Breast epithelium (tissue), 4 donors: ENCODE results near the gene KIAA1549. TPM values are rescaled to one million over a fixed set of nuclear protein-coding genes. Genes with fewer than 3 reads are reported as not detected.

Source experiments
- DNase-seq, 2 donors: peaks; one replicate each; pipeline ENCODE4 v3.0.0-alpha.2; 2019; ENCODE audit warnings: low spot score in 2 of 2
- H3K27ac ChIP-seq, 2 donors: fragments of 200-600 bp; sonication (generic) in 1 of 2; one replicate each; pipeline ENCODE4 v1.5.1; 2016 to 2019; ENCODE audit warnings: mild to moderate bottlenecking in 1 of 2
- H3K27me3 ChIP-seq, 2 donors: fragments of 200-600 bp; sonication (generic) in 1 of 2; one replicate each; pipeline versions ENCODE4 v1.5.1 to v1.6.0; 2017 to 2019; ENCODE audit warnings: control low read depth in 1 of 2, mild to moderate bottlenecking in 1 of 2
- H3K36me3 ChIP-seq: fragments of 200-600 bp; one replicate; pipeline ENCODE4 v1.5.1; 2019
- H3K4me1 ChIP-seq, 2 donors: fragments of 200-600 bp; sonication (generic); one replicate each; pipeline ENCODE4 v1.5.1; 2016 to 2019; ENCODE audit warnings: control low read depth in 1 of 2
- H3K4me3 ChIP-seq, 3 donors: fragments of 200-600 bp; sonication (generic); 1 replicate in 2 of 3; 2 replicates in 1 of 3; pipeline ENCODE4 v1.5.1; 2016 to 2019; ENCODE audit warnings: mild to moderate bottlenecking in 3 of 3, moderate library complexity in 2 of 3
- H3K9me3 ChIP-seq, 2 donors: fragments of 200-600 bp; sonication (generic) in 1 of 2; one replicate each; pipeline ENCODE4 v1.5.1; 2016 to 2019; ENCODE audit warnings: control low read depth in 1 of 2
- POLR2A ChIP-seq: fragments of 450-650 bp; IDR thresholded peaks from one replicate; pipeline ENCODE4 v1.6.1; 2016; ENCODE audit warnings: antibody characterized with exemption, mild to moderate bottlenecking, moderate library complexity
- POLR2AphosphoS5 ChIP-seq, 3 donors: sonication (generic); formaldehyde crosslinking; IDR thresholded peaks; one replicate each; pipeline ENCODE4 v1.6.1; 2017; ENCODE audit warnings: antibody characterized with exemption in 3 of 3
- intact Hi-C: fragments of 100-400 bp; cut with DNase I; formaldehyde crosslinking; loops from one replicate; pipeline ENCODE4 v1.15.1; 2023; ENCODE audit warnings: low total_unique reads
- total RNA-seq, 3 donors: library from RNA; depleted of rRNA; stranded (reverse); fragments of >200 nt; gene quantifications; one replicate each; pipeline ENCODE4 v1.1.0, GENCODE V29; 2016
- TF ChIP-seq, protein P1 (sequence below), 3 donors: fragments of 450-650 bp; IDR thresholded peaks; one replicate each; pipeline ENCODE4 v1.5.1; 2016 to 2017; ENCODE audit warnings: antibody characterized with exemption in 3 of 3, mild to moderate bottlenecking in 3 of 3, moderate library complexity in 3 of 3

KIAA1549 gene
- total RNA-seq, 3 donors from 2014 or later, result 1.8 to 3.9 (median 2.8) TPM

- intact Hi-C loops, result no loop called here
- Histone ChIP-seq H3K4me3 (no peak overlapping the region), H3K27ac (no peak overlapping the region), H3K27me3 (no peaks in the 10 kb centered on the region), H3K4me1 (no peaks in the 10 kb centered on the region), H3K9me3 (no peaks in the 10 kb centered on the region), H3K36me3 (no peaks in the 10 kb centered on the region)
- DNase-seq, result no peak
- TF ChIP-seq, protein P1, sequence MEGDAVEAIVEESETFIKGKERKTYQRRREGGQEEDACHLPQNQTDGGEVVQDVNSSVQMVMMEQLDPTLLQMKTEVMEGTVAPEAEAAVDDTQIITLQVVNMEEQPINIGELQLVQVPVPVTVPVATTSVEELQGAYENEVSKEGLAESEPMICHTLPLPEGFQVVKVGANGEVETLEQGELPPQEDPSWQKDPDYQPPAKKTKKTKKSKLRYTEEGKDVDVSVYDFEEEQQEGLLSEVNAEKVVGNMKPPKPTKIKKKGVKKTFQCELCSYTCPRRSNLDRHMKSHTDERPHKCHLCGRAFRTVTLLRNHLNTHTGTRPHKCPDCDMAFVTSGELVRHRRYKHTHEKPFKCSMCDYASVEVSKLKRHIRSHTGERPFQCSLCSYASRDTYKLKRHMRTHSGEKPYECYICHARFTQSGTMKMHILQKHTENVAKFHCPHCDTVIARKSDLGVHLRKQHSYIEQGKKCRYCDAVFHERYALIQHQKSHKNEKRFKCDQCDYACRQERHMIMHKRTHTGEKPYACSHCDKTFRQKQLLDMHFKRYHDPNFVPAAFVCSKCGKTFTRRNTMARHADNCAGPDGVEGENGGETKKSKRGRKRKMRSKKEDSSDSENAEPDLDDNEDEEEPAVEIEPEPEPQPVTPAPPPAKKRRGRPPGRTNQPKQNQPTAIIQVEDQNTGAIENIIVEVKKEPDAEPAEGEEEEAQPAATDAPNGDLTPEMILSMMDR (IDR thresholded peaks at IDR 0.05), result no peak
- TF ChIP-seq POLR2A (no peak), POLR2AphosphoS5 (IDR thresholded peaks at IDR 0.05) (no peak)
Observed at GRCh38 chr7:138887085-138887710, 94.0 kb downstream of the KIAA1549 start.

- no peak for TF ChIP-seq POLR2A
- no peak for TF ChIP-seq POLR2AphosphoS5 (IDR thresholded peaks at IDR 0.05)
- TF ChIP-seq, protein P1 (IDR thresholded peaks at IDR 0.05), result peak in 2 of 3 donors; percentile 60 to 62
- DNase-seq, result no peak
Observed at GRCh38 chr7:138886501-138886917, 94.7 kb downstream of the KIAA1549 start.

GRCh38 chr7:138885383-138886147, 95.6 kb downstream of the KIAA1549 start:
- Histone ChIP-seq H3K27ac (no peak overlapping the region), H3K27me3 (no peaks in the 10 kb centered on the region), H3K4me1 (no peaks in the 10 kb centered on the region), H3K36me3 (no peaks in the 10 kb centered on the region), H3K4me3 (no peak overlapping the region), H3K9me3 (no peaks in the 10 kb centered on the region)
- TF ChIP-seq, protein P1 (IDR thresholded peaks at IDR 0.05), result no peak
- TF ChIP-seq POLR2AphosphoS5 (IDR thresholded peaks at IDR 0.05) (no peak), POLR2A (no peak)
- DNase-seq, result no peak
- intact Hi-C loops, result no loop called here

More at GRCh38 chr7:138886501-138886917, 94.7 kb downstream of the KIAA1549 start:
- no peaks in the 10 kb centered on the region for H3K27me3 ChIP-seq
- H3K27ac ChIP-seq, result no peak overlapping the region
- no peak overlapping the region for H3K4me3 ChIP-seq
- no peaks in the 10 kb centered on the region for H3K9me3 ChIP-seq
- H3K4me1 ChIP-seq, result no peaks in the 10 kb centered on the region
- H3K36me3 ChIP-seq, result no peaks in the 10 kb centered on the region
- intact Hi-C loops, result no loop called here

DNA sequence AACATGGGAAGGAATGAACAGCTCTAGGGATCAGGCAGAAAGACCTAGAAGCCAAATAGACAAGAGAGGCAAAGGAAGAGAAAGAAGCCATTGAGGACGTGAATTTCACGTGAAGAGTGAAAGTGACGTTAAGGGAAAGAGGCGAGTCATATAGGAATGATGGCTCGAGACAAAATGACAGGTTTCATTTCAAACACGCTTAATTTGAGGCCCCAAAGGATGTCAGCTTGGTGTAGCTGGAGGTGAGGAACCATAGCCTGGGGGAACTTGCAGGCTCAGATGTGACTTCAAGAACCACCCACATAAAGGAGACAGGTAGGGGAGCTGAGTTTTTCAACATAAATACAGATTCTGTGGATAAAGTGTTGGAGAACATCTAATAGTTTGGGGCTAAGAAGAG, 98.9 kb downstream of the KIAA1549 start:
- intact Hi-C loops, result no loop called here
- H3K4me1 ChIP-seq, result no peaks in the 10 kb centered on the region
- H3K4me3 ChIP-seq, result no peak overlapping the region
- no peak overlapping the region for H3K27ac ChIP-seq
- TF ChIP-seq POLR2A, result no peak
- TF ChIP-seq POLR2AphosphoS5 (IDR thresholded peaks at IDR 0.05), result no peak
- TF ChIP-seq, protein P1 (IDR thresholded peaks at IDR 0.05), result no peak
- no peaks in the 10 kb centered on the region for H3K27me3 ChIP-seq
- no peak for DNase-seq
- H3K9me3 ChIP-seq, result no peaks in the 10 kb centered on the region
- H3K36me3 ChIP-seq, result no peaks in the 10 kb centered on the region

DNA sequence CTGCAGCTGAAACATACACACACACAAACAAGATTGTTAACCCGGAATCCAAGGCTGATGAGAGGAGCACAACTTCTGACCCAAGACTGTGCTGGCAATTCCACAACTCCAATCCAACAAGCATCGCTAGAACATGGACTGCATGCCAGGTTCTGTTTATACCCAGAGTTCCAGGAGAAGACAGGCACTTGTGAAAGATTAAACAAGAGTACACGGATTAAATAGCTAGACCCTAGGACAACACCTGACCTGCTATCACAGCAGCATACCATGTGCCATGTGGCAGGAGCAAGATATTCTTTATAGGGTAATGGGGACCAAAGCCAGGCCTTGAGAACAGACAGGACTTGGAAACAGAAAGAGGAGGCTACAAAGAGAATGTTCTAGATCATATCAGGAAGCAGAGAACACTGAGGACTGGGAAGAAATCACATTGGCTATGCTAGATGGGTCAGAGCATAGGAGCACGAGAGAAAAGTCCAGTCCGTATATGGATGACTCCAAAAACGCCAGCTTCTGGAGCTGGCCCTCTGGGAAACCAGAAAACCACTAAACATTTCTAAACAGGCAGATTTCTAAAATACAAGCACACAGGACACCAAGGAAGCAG, 99.5 kb downstream of the KIAA1549 start:
- no peaks in the 10 kb centered on the region for H3K9me3 ChIP-seq
- no peak overlapping the region for H3K4me3 ChIP-seq
- H3K4me1 ChIP-seq, result no peaks in the 10 kb centered on the region
- H3K36me3 ChIP-seq, result no peaks in the 10 kb centered on the region
- DNase-seq, result no peak
- intact Hi-C loops, result no loop called here
- no peak overlapping the region for H3K27ac ChIP-seq
- no peaks in the 10 kb centered on the region for H3K27me3 ChIP-seq
- TF ChIP-seq, protein P1 (IDR thresholded peaks at IDR 0.05), result no peak
- TF ChIP-seq POLR2A (no peak), POLR2AphosphoS5 (IDR thresholded peaks at IDR 0.05) (no peak)
